H9 (cell line): Measurements from ENCODE around the gene NRXN3. TPM values are rescaled to one million over a fixed set of nuclear protein-coding genes. Genes with fewer than 3 reads are reported as not detected.

Experiments
- DNase-seq: peaks from one replicate; pipeline ENCODE4 v3.0.0-alpha.2; 2017
- H2AFZ ChIP-seq: one replicate; pipeline ENCODE4 v1.6.1; 2013; ENCODE audit warnings: mild to moderate bottlenecking, low read length, control low read depth, moderate library complexity
- H2AK5ac ChIP-seq: 2 replicates; pipeline ENCODE4 v1.6.1; 2013; ENCODE audit warnings: low read length, control low read depth, mixed read lengths; ENCODE audit not compliant: insufficient read length
- H2BK120ac ChIP-seq: one replicate; pipeline ENCODE4 v1.6.1; 2013; ENCODE audit warnings: low read depth, mild to moderate bottlenecking, low read length, control low read depth, inconsistent platforms; ENCODE audit not compliant: poor library complexity, severe bottlenecking
- H2BK12ac ChIP-seq: 2 replicates; pipeline ENCODE4 v1.6.1; 2013; ENCODE audit warnings: low read length, control low read depth, mixed read lengths, low read depth; ENCODE audit not compliant: insufficient read length
- H2BK15ac ChIP-seq: 2 replicates; pipeline ENCODE4 v1.6.1; 2013; ENCODE audit warnings: low read depth, low read length, control low read depth
- H2BK20ac ChIP-seq: one replicate; pipeline ENCODE4 v1.6.1; 2013; ENCODE audit warnings: low read depth, mild to moderate bottlenecking, low read length, control low read depth, inconsistent platforms; ENCODE audit not compliant: poor library complexity, severe bottlenecking
- H2BK5ac ChIP-seq: 2 replicates; pipeline ENCODE4 v1.6.1; 2013; ENCODE audit warnings: low read length, control low read depth, mixed read lengths; ENCODE audit not compliant: insufficient read length
- H3K14ac ChIP-seq: 2 replicates; pipeline ENCODE4 v1.6.1; 2013; ENCODE audit warnings: low read length, control low read depth; ENCODE audit not compliant: insufficient read depth
- H3K18ac ChIP-seq: 2 replicates; pipeline ENCODE4 v1.6.1; 2013; ENCODE audit warnings: low read depth, mild to moderate bottlenecking, mixed read lengths, low read length, control low read depth; ENCODE audit not compliant: insufficient read length
- H3K23ac ChIP-seq: 2 replicates; pipeline ENCODE4 v1.6.1; 2013; ENCODE audit warnings: low read length, control low read depth, mixed read lengths, low read depth; ENCODE audit not compliant: insufficient read length
- H3K23me2 ChIP-seq: 2 replicates; pipeline ENCODE4 v1.6.1; 2013; ENCODE audit warnings: low read depth, mild to moderate bottlenecking, mixed read lengths, low read length, control low read depth; ENCODE audit not compliant: insufficient read length, poor library complexity, severe bottlenecking
- H3K27ac ChIP-seq: 2 replicates; pipeline ENCODE4 v1.5.1; 2013; ENCODE audit warnings: low read length, control low read depth, mixed read lengths, low read depth; ENCODE audit not compliant: insufficient read length
- H3K27me3 ChIP-seq: 2 replicates; pipeline ENCODE4 v1.6.1; 2013; ENCODE audit warnings: low read length, control low read depth, inconsistent platforms; ENCODE audit not compliant: insufficient read depth
- H3K4ac ChIP-seq: 2 replicates; pipeline ENCODE4 v1.6.1; 2013; ENCODE audit warnings: low read depth, mild to moderate bottlenecking, control low read depth, inconsistent platforms, low read length, moderate library complexity
- H3K4me1 ChIP-seq: 2 replicates; pipeline ENCODE4 v1.6.1; 2013; ENCODE audit warnings: low read length, control low read depth, inconsistent platforms; ENCODE audit not compliant: insufficient read depth
- H3K4me2 ChIP-seq: 2 replicates; pipeline ENCODE4 v1.6.1; 2013; ENCODE audit warnings: low read length, control low read depth, mixed read lengths; ENCODE audit not compliant: insufficient read length, insufficient read depth
- H3K56ac ChIP-seq: 2 replicates; pipeline ENCODE4 v1.6.1; 2013; ENCODE audit warnings: low read depth, mild to moderate bottlenecking, mixed read lengths, low read length, control low read depth; ENCODE audit not compliant: insufficient read length
- H3K79me1 ChIP-seq: 2 replicates; pipeline ENCODE4 v1.6.1; 2013; ENCODE audit warnings: low read depth, mild to moderate bottlenecking, moderate library complexity, low read length, control low read depth, inconsistent platforms; ENCODE audit not compliant: insufficient read depth, poor library complexity, severe bottlenecking
- H3K79me2 ChIP-seq: 2 replicates; pipeline ENCODE4 v1.6.1; 2013; ENCODE audit warnings: low read length, control low read depth, inconsistent platforms; ENCODE audit not compliant: insufficient read depth
- H3K9ac ChIP-seq: 2 replicates; pipeline ENCODE4 v1.6.1; 2013; ENCODE audit warnings: low read length, control low read depth, mixed read lengths; ENCODE audit not compliant: insufficient read length; ENCODE audit errors: extremely low read depth
- H3K9me3 ChIP-seq: one replicate; pipeline ENCODE4 v1.6.1; 2013; ENCODE audit warnings: low read depth, low read length, inconsistent platforms; ENCODE audit not compliant: control insufficient read depth
- H3T11ph ChIP-seq: one replicate; pipeline ENCODE4 v1.6.1; 2013; ENCODE audit warnings: mild to moderate bottlenecking, low read length, control low read depth, inconsistent platforms
- H4K20me1 ChIP-seq: one replicate; pipeline ENCODE4 v1.6.1; 2013; ENCODE audit not compliant: control insufficient read depth, insufficient read length, insufficient read depth
- H4K5ac ChIP-seq: 2 replicates; pipeline ENCODE4 v1.6.1; 2013; ENCODE audit warnings: low read depth, mild to moderate bottlenecking, mixed read lengths, low read length, control low read depth; ENCODE audit not compliant: insufficient read length
- H4K8ac ChIP-seq: replicated peaks from 2 replicates; pipeline ENCODE4 v1.6.1; 2013; ENCODE audit warnings: low read length, control low read depth, mixed read lengths, low read depth; ENCODE audit not compliant: insufficient read length
- H4K91ac ChIP-seq: 2 replicates; pipeline ENCODE4 v1.6.1; 2013; ENCODE audit warnings: low read depth, mild to moderate bottlenecking, moderate library complexity, mixed read lengths, low read length, control low read depth; ENCODE audit not compliant: insufficient read length
- H3K27ac Mint-ChIP-seq, 3 experiments: 2 replicates in 2 of 3; 3 replicates in 1 of 3; pipeline ENCODE4 v1.8.0; 2020 to 2021; ENCODE audit warnings: mixed read lengths in 3 of 3, mild to moderate bottlenecking in 1 of 3, moderate library complexity in 1 of 3
- H3K27me3 Mint-ChIP-seq: 2 replicates; pipeline ENCODE4 v1.8.0; 2021; ENCODE audit warnings: low read depth, mild to moderate bottlenecking, moderate library complexity, mixed read lengths
- H3K36me3 Mint-ChIP-seq, 3 experiments: 2 replicates in 2 of 3; 3 replicates in 1 of 3; pipeline ENCODE4 v1.8.0; 2020 to 2021; ENCODE audit warnings: low read depth in 3 of 3, mixed read lengths in 3 of 3; ENCODE audit not compliant: insufficient read depth in 1 of 3
- H3K4me1 Mint-ChIP-seq, 2 experiments: 2 replicates each; pipeline ENCODE4 v1.8.0; 2020; ENCODE audit warnings: mixed read lengths in 2 of 2
- H3K4me3 Mint-ChIP-seq, 2 experiments: 2 replicates in 1 of 2; 3 replicates in 1 of 2; pipeline ENCODE4 v1.8.0; 2020 to 2021; ENCODE audit warnings: mild to moderate bottlenecking in 2 of 2, mixed read lengths in 2 of 2, moderate library complexity in 1 of 2
- H3K9me3 Mint-ChIP-seq, 2 experiments: 2 replicates in 1 of 2; 3 replicates in 1 of 2; pipeline ENCODE4 v1.8.0; 2020; ENCODE audit warnings: mild to moderate bottlenecking in 2 of 2, mixed read lengths in 2 of 2, moderate library complexity in 1 of 2
- CTCF ChIP-seq: fragments of 200-600 bp; sonication (generic); conservative IDR thresholded peaks from 3 replicates; pipeline ENCODE4 v1.8.0; 2021; ENCODE audit warnings: antibody characterized with exemption, mild to moderate bottlenecking
- WGBS: extraction: QIAGEN DNeasy Blood & Tissue Kit; methylation state at CpG from one replicate; pipeline ENCODE4 v1.1.7; 2013; ENCODE audit warnings: missing lambda C conversion rate, low lambda C conversion rate, mixed read lengths; ENCODE audit not compliant: insufficient read length; ENCODE audit errors: extremely low coverage; 5-methylcytosine and 5-hydroxymethylcytosine counted together
- total RNA-seq: library from RNA; stranded (reverse); gene quantifications from 2 replicates; pipeline ENCODE4 v1.2.1, GENCODE V29; 2021

The NRXN3 gene
- total RNA-seq, 1 experiment from 2014 or later: 1.8 TPM

GRCh38 chr14:78611796-78612571 lies 441.8 kb downstream of the NRXN3 start:
- H3K9me3 Mint-ChIP-seq: no peaks in the 10 kb centered on the region
- H3K9ac ChIP-seq: no peak overlapping the region
- no peak for DNase-seq
- H3K27ac Mint-ChIP-seq: no peak overlapping the region
- no peak overlapping the region for H3K18ac ChIP-seq
- no peak overlapping the region for H3K23ac ChIP-seq
- no peaks in the 10 kb centered on the region for H3K79me2 ChIP-seq
- no peak overlapping the region for H2AFZ ChIP-seq
- H2BK12ac ChIP-seq: no peak overlapping the region
- H3K14ac ChIP-seq: no peak overlapping the region
- no peak overlapping the region for H3K4me2 ChIP-seq
- H4K20me1 ChIP-seq: no peaks in the 10 kb centered on the region
- no peak overlapping the region for H3K4ac ChIP-seq
- H2BK15ac ChIP-seq: no peak overlapping the region
- H4K8ac ChIP-seq: no peak overlapping the region
- H2BK20ac ChIP-seq: no peak overlapping the region
- H3K4me1 Mint-ChIP-seq: peaks cover 7 to 8% of the 10 kb centered on the region in 2 experiments; a peak in 2 of 4 replicates
- H3K79me1 ChIP-seq: no peaks in the 10 kb centered on the region
- H4K91ac ChIP-seq: no peak overlapping the region
- no peak overlapping the region for H3T11ph ChIP-seq
- no peaks in the 10 kb centered on the region for H3K9me3 ChIP-seq
- no peak overlapping the region for H3K56ac ChIP-seq
- H3K4me3 Mint-ChIP-seq: no peak overlapping the region
- WGBS: no CpG with 5 or more reads among the region's 3 CpGs
- H2BK5ac ChIP-seq: no peak overlapping the region
- H2BK120ac ChIP-seq: no peak overlapping the region
- no peak overlapping the region for H3K27ac ChIP-seq
- no peak overlapping the region for H2AK5ac ChIP-seq
- no peaks in the 10 kb centered on the region for H3K27me3 Mint-ChIP-seq
- H3K27me3 ChIP-seq: no peaks in the 10 kb centered on the region
- H3K23me2 ChIP-seq: no peaks in the 10 kb centered on the region
- TF ChIP-seq CTCF: no peak
- no peak overlapping the region for H4K5ac ChIP-seq
- 0 out of 2 replicates have a peak, but pooled peaks cover 3% of the 10 kb centered on the region for H3K4me1 ChIP-seq
- H3K36me3 Mint-ChIP-seq: no peaks in the 10 kb centered on the region
